ENCODE measurements around the gene GH1. TPM values are rescaled to one million over a fixed set of nuclear protein-coding genes. Genes with fewer than 3 reads are reported as not detected.

The GH1 gene
- total RNA-seq: not detected in 2 replicates

GRCh38 chr17:63918789-63919305 lies at the start of gene GH1:
TSS of gene GH1 (minus strand) at chr17:63918839. CDS start at chr17:63918776, 63 bp downstream.

GRCh38 chr17:63931981-63932561 lies 13.4 kb upstream of the GH1 start, which contains the start of gene CD79B:
TSS of gene CD79B (minus strand) at chr17:63932331. CDS start at chr17:63932261, 70 bp downstream.

GRCh38 chr17:63911041-63911635 lies 7.5 kb downstream of the GH1 start, which contains the start of gene CSHL1:
TSS of gene CSHL1 (minus strand) at chr17:63911258. CDS start at chr17:63911196, 62 bp downstream.

GRCh38 chr17:63896524-63897354 lies 21.9 kb downstream of the GH1 start, which contains the start of gene CSH1:
TSS of gene CSH1 (minus strand) at chr17:63896574. CDS start at chr17:63896511, 63 bp downstream.

GRCh38 chr17:63881935-63882601 lies 36.6 kb downstream of the GH1 start, which contains the start of gene GH2:
TSS of gene GH2 (minus strand) at chr17:63881944. CDS start at chr17:63881801, 143 bp downstream.

GRCh38 chr17:63873577-63873976 lies 45.1 kb downstream of the GH1 start, which contains the start of gene CSH2:
TSS of gene CSH2 (minus strand) at chr17:63873677. CDS start at chr17:63873614, 63 bp downstream.

Other genes with a start within 250 kb of the GH1 start
- gene LIMD2, start 218.7 kb downstream of the GH1 start, total RNA-seq: 24.4 and 31.3 TPM in 2 replicates
- gene STRADA, start 177.0 kb downstream of the GH1 start, total RNA-seq: 18.8 and 22.6 TPM in 2 replicates
- 20.3 and 22.6 TPM in 2 replicates for gene CCDC47, start 145.2 kb downstream of the GH1 start, total RNA-seq
- gene DDX42, start 144.7 kb downstream of the GH1 start, total RNA-seq: 27.9 and 31.2 TPM in 2 replicates
- 64.2 and 92.2 TPM in 2 replicates for gene PSMC5, start 91.4 kb downstream of the GH1 start, total RNA-seq
- 36.7 and 50.5 TPM in 2 replicates for gene FTSJ3, start 91.2 kb downstream of the GH1 start, total RNA-seq
- 106 and 111 TPM in 2 replicates for gene SMARCD2, start 76.2 kb downstream of the GH1 start, total RNA-seq
- gene CSH2, start 45.2 kb downstream of the GH1 start, total RNA-seq: not detected in 2 replicates
- not detected in 2 replicates for gene GH2, start 36.9 kb downstream of the GH1 start, total RNA-seq
- gene CSH1, start 22.3 kb downstream of the GH1 start, total RNA-seq: not detected in 2 replicates
- gene CSHL1, start 7.6 kb downstream of the GH1 start, total RNA-seq: not detected in 2 replicates
- gene CD79B, start 13.5 kb upstream of the GH1 start, total RNA-seq: not detected in 2 replicates
- gene SCN4A, start 54.1 kb upstream of the GH1 start, total RNA-seq: under 0.01 and 0.59 TPM in 2 replicates
- gene PRR29, start 79.5 kb upstream of the GH1 start, total RNA-seq: 0.30 TPM in 1 of 2 replicates, not detected in the other
- 1.3 and 1.8 TPM in 2 replicates for gene ICAM2, start 101.8 kb upstream of the GH1 start, total RNA-seq
- 3.5 and 4.8 TPM in 2 replicates for gene ERN1, start 211.3 kb upstream of the GH1 start, total RNA-seq